ENCODE measurements around the gene OTOG. TPM values are rescaled to one million over a fixed set of nuclear protein-coding genes. Genes with fewer than 3 reads are reported as not detected.

OTOG gene
- total RNA-seq, 1 donor from 2014 or later: 1.5 TPM

DNA sequence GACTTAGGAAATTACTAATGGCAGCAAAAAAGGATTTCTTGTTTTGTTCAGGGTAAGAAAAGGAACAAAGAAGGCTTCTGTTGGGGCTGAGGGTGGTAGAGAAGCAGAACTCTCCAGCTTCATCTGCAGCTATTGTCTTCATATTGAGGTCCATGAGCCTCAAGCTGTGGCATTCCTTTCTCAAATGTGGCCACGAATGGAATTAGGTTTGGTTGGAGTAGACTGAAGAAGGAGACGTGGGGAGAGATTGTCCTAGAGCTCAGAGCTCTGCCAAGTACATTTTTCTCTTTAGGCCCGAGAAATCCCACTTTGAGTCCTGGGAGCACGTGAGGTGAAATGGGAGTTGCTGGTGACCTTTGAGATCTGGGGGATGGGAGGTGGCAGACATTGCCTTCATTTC, 146.5 kb downstream of the OTOG start:
- no peak overlapping the region for H3K4me3 Mint-ChIP-seq (ENCODE audit: low read depth)
- TF ChIP-seq, protein P1, sequence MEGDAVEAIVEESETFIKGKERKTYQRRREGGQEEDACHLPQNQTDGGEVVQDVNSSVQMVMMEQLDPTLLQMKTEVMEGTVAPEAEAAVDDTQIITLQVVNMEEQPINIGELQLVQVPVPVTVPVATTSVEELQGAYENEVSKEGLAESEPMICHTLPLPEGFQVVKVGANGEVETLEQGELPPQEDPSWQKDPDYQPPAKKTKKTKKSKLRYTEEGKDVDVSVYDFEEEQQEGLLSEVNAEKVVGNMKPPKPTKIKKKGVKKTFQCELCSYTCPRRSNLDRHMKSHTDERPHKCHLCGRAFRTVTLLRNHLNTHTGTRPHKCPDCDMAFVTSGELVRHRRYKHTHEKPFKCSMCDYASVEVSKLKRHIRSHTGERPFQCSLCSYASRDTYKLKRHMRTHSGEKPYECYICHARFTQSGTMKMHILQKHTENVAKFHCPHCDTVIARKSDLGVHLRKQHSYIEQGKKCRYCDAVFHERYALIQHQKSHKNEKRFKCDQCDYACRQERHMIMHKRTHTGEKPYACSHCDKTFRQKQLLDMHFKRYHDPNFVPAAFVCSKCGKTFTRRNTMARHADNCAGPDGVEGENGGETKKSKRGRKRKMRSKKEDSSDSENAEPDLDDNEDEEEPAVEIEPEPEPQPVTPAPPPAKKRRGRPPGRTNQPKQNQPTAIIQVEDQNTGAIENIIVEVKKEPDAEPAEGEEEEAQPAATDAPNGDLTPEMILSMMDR (IDR thresholded peaks at IDR 0.05; ENCODE audit: unreplicated experiment): no peak
- no peak for DNase-seq (ENCODE audit: low spot score, unreplicated experiment)
- H3K27ac Mint-ChIP-seq: no peak overlapping the region
- H3K9me3 Mint-ChIP-seq (ENCODE audit: low read depth): no peaks in the 10 kb centered on the region
- H3K4me1 Mint-ChIP-seq (ENCODE audit: low read depth): peaks cover 5% of the 10 kb centered on the region
- H3K36me3 Mint-ChIP-seq (ENCODE audit: insufficient read depth): no peaks in the 10 kb centered on the region
- H3K27me3 Mint-ChIP-seq: peaks cover 23% of the 10 kb centered on the region

DNA sequence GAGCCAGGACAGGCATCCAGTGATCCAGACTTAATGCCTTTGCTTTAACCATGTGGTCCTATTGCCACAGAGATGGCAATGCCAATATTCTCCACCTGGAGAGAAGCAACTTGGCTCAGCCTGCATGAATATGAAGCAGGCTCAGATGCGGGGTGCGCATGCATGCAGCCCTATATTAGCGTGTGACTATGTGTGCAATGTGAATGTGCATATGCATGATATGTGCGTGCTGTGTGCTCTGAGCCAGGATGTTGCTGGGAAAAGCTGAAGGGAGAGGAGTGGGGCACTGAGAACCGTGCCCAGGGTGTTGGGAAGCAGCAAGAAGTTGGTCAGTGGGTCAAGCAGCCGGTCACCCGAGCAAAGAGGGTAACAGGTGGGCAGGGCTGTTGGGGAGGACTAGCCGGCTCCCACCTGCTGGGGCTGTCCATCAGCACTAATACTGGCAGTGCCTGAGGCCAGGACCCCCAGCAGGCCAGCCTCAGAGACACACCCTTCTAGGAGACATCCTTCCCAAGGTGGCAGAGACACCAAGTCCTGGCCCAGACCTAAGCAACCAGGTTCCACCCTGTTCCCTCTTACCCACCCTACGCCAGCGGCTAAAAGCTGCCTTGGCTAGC, 147.5 kb downstream of the OTOG start:
- peaks cover 5% of the 10 kb centered on the region for H3K4me1 Mint-ChIP-seq (ENCODE audit: low read depth)
- H3K4me3 Mint-ChIP-seq (ENCODE audit: low read depth): no peak overlapping the region
- no peaks in the 10 kb centered on the region for H3K9me3 Mint-ChIP-seq (ENCODE audit: low read depth)
- H3K36me3 Mint-ChIP-seq (ENCODE audit: insufficient read depth): no peaks in the 10 kb centered on the region
- H3K27ac Mint-ChIP-seq: no peak overlapping the region
- no peak for DNase-seq (ENCODE audit: low spot score, unreplicated experiment)
- TF ChIP-seq, protein P1 (IDR thresholded peaks at IDR 0.05; ENCODE audit: unreplicated experiment): no peak
- H3K27me3 Mint-ChIP-seq: peaks cover 27% of the 10 kb centered on the region

DNA sequence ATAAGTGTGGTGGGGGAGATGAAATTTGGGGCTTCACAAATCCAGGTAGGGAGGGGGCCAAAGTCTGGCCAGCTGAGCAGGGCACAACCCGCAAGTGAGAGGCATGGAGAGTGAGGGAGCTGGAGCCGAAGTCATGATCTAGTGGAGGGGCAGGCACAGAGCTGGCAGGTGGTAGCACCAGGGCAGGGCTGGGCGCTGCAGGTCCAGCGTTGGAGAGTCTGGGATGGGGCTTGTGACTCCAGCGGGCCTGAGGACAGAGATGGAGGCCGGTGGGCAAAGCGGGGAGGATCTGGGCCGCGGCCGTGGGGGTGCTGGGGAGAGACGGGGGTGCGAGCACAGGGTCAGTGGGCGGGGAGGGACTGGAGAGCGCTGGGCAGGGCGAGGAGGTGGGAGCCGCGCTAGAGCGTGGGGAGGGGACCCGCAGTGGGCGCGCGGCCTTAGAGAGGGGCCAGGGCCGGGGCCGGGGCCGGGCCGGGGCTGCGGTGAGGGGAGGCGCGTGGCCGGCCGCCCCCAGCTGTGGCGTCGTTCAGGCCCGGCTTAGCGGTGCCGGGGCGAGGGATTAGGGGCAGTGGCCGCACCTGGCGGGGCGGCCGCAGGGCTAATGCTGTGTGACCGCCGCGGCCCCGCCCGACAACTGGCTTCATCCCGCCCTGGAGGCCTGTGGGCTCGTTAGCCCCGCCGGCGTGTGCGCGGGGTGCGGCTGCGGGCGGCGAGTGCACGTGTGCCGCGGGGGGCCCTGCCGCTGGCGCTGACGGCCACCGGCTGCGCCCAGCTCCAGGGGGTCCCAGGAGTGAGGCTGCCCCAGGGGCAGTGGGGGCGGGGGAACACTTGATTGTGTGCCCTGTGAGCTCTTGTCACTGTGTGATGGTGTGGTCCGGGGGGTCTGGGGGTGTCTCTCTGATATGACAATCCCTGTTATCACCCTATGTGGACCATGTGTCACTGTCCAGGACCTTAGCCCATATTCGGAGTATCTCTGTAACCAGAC, 148.7 kb downstream of the OTOG start:
- TF ChIP-seq, protein P1 (IDR thresholded peaks at IDR 0.05; ENCODE audit: unreplicated experiment): no peak
- no peak overlapping the region for H3K27ac Mint-ChIP-seq
- DNase-seq (ENCODE audit: low spot score, unreplicated experiment): no peak
- H3K4me1 Mint-ChIP-seq (ENCODE audit: low read depth): peaks cover 5% of the 10 kb centered on the region
- no peaks in the 10 kb centered on the region for H3K36me3 Mint-ChIP-seq (ENCODE audit: insufficient read depth)
- H3K27me3 Mint-ChIP-seq: peaks cover 27% of the 10 kb centered on the region
- peak overlapping the region; percentile 22 for H3K4me3 Mint-ChIP-seq (ENCODE audit: low read depth)
- H3K9me3 Mint-ChIP-seq (ENCODE audit: low read depth): no peaks in the 10 kb centered on the region

DNA sequence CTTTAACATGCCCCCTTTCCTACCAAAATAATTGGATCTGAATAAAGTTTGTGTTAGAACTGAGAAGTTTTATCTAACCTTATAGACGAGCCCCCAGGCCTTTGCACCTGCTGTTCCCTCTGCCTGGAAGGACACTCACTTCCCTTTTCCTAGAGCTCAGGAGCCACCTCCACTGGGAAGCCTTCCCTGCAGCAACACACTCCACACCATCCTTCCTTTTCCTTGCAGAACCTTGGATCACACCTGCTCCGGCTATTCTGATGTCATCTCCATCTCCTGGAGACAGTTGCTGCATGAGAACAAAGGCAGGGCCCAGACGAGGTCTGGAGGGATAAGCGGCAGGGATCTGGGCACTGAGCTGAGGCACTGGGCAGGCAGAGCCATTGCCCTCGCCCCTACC, 149.7 kb downstream of the OTOG start:
- Mint-ChIP-seq H3K27ac (no peak overlapping the region), H3K9me3 (ENCODE audit: low read depth) (no peaks in the 10 kb centered on the region), H3K36me3 (ENCODE audit: insufficient read depth) (no peaks in the 10 kb centered on the region), H3K4me1 (ENCODE audit: low read depth) (peaks cover 5% of the 10 kb centered on the region), H3K27me3 (peaks cover 27% of the 10 kb centered on the region), H3K4me3 (ENCODE audit: low read depth) (no peak overlapping the region)
- TF ChIP-seq, protein P1 (IDR thresholded peaks at IDR 0.05; ENCODE audit: unreplicated experiment): no peak
- DNase-seq (ENCODE audit: low spot score, unreplicated experiment): no peak

Other genes starting within 250 kb of the OTOG start
- 1.3 and 2.1 TPM in 2 replicates for gene NCR3LG1, start 195.5 kb upstream of the OTOG start, total RNA-seq
- gene KCNJ11, start 158.6 kb upstream of the OTOG start, total RNA-seq: 8.1 and 10.4 TPM in 2 replicates
- gene ABCC8, start 70.4 kb upstream of the OTOG start, total RNA-seq: 19.2 and 23.9 TPM in 2 replicates
- gene USH1C, start 2.8 kb upstream of the OTOG start, total RNA-seq: 15.8 and 21.4 TPM in 2 replicates
- gene MYOD1, start 172.3 kb downstream of the OTOG start, total RNA-seq: not detected in 2 replicates
- gene KCNC1, start 187.5 kb downstream of the OTOG start, total RNA-seq: 0.67 and 1.2 TPM in 2 replicates

All from progenitor cell of endocrine pancreas (in vitro differentiated cells).